ENCODE results near the gene CDK14. TPM values are rescaled to one million over a fixed set of nuclear protein-coding genes. Genes with fewer than 3 reads are reported as not detected.

CDK14 gene
- polyA plus RNA-seq, 1 donor from 2014 or later, result 25.1 TPM

DNA sequence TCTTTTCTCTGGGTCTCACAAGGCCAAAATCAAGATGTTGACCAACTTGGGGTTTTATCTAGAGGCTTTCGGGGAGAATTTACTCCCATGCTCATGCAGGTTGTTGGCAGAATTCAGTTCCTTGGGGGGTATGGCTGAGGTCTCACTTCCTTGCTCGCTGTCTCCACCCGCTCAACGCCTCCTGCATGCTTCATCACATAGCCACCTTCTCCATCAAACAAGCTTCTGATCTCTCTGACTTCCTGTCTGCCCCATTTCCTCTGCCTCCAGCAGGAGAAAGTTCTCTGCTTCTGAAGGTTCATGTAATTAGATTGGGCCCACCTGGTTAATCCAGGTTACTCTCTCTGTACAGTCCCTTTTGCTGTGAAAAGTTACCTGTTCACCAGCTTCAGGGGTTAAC, 489.1 kb downstream of the CDK14 start:
- H3K79me2 ChIP-seq (replicated peaks; ENCODE audit: insufficient read depth, low read length), result no peaks in the 10 kb centered on the region
- H3K9me3 ChIP-seq (ENCODE audit: low read length), result no peaks in the 10 kb centered on the region
- no peaks in the 10 kb centered on the region for H4K20me1 ChIP-seq (ENCODE audit: insufficient read depth)
- H3K27ac ChIP-seq (ENCODE audit: low read length), result no peak overlapping the region
- no peak for TF ChIP-seq MXI1 (conservative IDR thresholded peaks at IDR 0.05; ENCODE audit: poor library complexity, severe bottlenecking)
- no peak for TF ChIP-seq TAF1 (IDR thresholded peaks at IDR 0.05; ENCODE audit: low read depth)
- TF ChIP-seq, protein P1, sequence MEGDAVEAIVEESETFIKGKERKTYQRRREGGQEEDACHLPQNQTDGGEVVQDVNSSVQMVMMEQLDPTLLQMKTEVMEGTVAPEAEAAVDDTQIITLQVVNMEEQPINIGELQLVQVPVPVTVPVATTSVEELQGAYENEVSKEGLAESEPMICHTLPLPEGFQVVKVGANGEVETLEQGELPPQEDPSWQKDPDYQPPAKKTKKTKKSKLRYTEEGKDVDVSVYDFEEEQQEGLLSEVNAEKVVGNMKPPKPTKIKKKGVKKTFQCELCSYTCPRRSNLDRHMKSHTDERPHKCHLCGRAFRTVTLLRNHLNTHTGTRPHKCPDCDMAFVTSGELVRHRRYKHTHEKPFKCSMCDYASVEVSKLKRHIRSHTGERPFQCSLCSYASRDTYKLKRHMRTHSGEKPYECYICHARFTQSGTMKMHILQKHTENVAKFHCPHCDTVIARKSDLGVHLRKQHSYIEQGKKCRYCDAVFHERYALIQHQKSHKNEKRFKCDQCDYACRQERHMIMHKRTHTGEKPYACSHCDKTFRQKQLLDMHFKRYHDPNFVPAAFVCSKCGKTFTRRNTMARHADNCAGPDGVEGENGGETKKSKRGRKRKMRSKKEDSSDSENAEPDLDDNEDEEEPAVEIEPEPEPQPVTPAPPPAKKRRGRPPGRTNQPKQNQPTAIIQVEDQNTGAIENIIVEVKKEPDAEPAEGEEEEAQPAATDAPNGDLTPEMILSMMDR (IDR thresholded peaks at IDR 0.05; ENCODE audit: poor library complexity, severe bottlenecking), result no peak
- TF ChIP-seq SMC3 (conservative IDR thresholded peaks at IDR 0.05; ENCODE audit: poor library complexity), result no peak
- no peak for TF ChIP-seq POLR2AphosphoS5 (IDR thresholded peaks at IDR 0.05)
- TF ChIP-seq EP300 (conservative IDR thresholded peaks at IDR 0.05; ENCODE audit: poor library complexity, severe bottlenecking), result no peak
- TF ChIP-seq, protein P2, sequence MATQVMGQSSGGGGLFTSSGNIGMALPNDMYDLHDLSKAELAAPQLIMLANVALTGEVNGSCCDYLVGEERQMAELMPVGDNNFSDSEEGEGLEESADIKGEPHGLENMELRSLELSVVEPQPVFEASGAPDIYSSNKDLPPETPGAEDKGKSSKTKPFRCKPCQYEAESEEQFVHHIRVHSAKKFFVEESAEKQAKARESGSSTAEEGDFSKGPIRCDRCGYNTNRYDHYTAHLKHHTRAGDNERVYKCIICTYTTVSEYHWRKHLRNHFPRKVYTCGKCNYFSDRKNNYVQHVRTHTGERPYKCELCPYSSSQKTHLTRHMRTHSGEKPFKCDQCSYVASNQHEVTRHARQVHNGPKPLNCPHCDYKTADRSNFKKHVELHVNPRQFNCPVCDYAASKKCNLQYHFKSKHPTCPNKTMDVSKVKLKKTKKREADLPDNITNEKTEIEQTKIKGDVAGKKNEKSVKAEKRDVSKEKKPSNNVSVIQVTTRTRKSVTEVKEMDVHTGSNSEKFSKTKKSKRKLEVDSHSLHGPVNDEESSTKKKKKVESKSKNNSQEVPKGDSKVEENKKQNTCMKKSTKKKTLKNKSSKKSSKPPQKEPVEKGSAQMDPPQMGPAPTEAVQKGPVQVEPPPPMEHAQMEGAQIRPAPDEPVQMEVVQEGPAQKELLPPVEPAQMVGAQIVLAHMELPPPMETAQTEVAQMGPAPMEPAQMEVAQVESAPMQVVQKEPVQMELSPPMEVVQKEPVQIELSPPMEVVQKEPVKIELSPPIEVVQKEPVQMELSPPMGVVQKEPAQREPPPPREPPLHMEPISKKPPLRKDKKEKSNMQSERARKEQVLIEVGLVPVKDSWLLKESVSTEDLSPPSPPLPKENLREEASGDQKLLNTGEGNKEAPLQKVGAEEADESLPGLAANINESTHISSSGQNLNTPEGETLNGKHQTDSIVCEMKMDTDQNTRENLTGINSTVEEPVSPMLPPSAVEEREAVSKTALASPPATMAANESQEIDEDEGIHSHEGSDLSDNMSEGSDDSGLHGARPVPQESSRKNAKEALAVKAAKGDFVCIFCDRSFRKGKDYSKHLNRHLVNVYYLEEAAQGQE (IDR thresholded peaks at IDR 0.05; ENCODE audit: borderline replicate concordance), result no peak
- no peaks in the 10 kb centered on the region for H3K27me3 ChIP-seq (ENCODE audit: insufficient read depth, low read depth, low read length)
- no peaks in the 10 kb centered on the region for H3K36me3 ChIP-seq (ENCODE audit: insufficient read depth, low read length)
- no peak overlapping the region for H3K9ac ChIP-seq (ENCODE audit: low read length)
- H2AFZ ChIP-seq (ENCODE audit: low read depth, low read length), result no peak overlapping the region
- H3K9me2 ChIP-seq (ENCODE audit: insufficient read depth, low read length), result no peaks in the 10 kb centered on the region
- no peak overlapping the region for H3K4me3 ChIP-seq (ENCODE audit: low read length)
- H3K4me2 ChIP-seq (ENCODE audit: low read length), result no peak overlapping the region
- H3F3A ChIP-seq (ENCODE audit: insufficient read depth, low read length, poor library complexity, severe bottlenecking), result no peaks in the 10 kb centered on the region

DNA sequence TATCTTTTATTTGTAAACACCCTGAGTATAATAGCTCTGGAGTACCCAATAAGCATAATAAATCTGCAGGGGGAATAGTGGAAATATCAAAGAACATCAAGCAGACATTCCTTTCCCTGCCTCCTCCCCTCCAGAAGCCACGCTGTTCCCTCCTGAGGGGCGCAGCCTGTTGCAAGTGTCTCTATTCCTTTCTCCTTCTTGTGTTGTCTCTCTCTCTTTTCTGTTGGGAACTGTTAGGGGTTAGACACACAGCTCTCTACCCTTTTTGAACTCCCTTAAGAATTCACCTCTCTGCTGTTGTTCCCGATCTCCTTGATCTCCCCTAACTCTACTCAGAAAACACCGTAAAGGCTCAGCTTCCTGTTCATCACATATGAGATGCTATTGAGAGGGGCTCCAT, 490.1 kb downstream of the CDK14 start:
- Histone ChIP-seq H3K36me3 (ENCODE audit: insufficient read depth, low read length) (no peaks in the 10 kb centered on the region), H3K9me3 (ENCODE audit: low read length) (no peaks in the 10 kb centered on the region), H3K27me3 (ENCODE audit: insufficient read depth, low read depth, low read length) (no peaks in the 10 kb centered on the region), H3K79me2 (replicated peaks; ENCODE audit: insufficient read depth, low read length) (no peaks in the 10 kb centered on the region), H3K9ac (ENCODE audit: low read length) (no peak overlapping the region), H3F3A (ENCODE audit: insufficient read depth, low read length, poor library complexity, severe bottlenecking) (no peaks in the 10 kb centered on the region), H3K9me2 (ENCODE audit: insufficient read depth, low read length) (no peaks in the 10 kb centered on the region), H3K4me3 (ENCODE audit: low read length) (no peak overlapping the region), H4K20me1 (ENCODE audit: insufficient read depth) (no peaks in the 10 kb centered on the region), H3K27ac (ENCODE audit: low read length) (no peak overlapping the region), H3K4me2 (ENCODE audit: low read length) (no peak overlapping the region), H2AFZ (ENCODE audit: low read depth, low read length) (no peak overlapping the region)
- TF ChIP-seq MXI1 (conservative IDR thresholded peaks at IDR 0.05; ENCODE audit: poor library complexity, severe bottlenecking), result no peak
- TF ChIP-seq, protein P2 (IDR thresholded peaks at IDR 0.05; ENCODE audit: borderline replicate concordance), result no peak
